Thymus (tissue), 11 donors: ENCODE results near the gene RANBP3. TPM values are rescaled to one million over a fixed set of nuclear protein-coding genes. Genes with fewer than 3 reads are reported as not detected.
"Not testable (repeated sequence)": the region's sequence is repeated elsewhere in the genome, so short reads cannot be mapped to it uniquely, and the experiment has no call there.

Source experiments
- DNase-seq, 9 donors: peaks; one replicate each; pipeline ENCODE4 v3.0.0-alpha.2; 2013; ENCODE audit warnings: low spot score in 9 of 9, low read depth in 6 of 9, missing footprints in 1 of 9
- H3K27ac ChIP-seq, 2 donors: one replicate each; pipeline ENCODE4 v1.5.1; 2013; ENCODE audit warnings: control low read depth in 1 of 2, low read depth in 1 of 2, low read length in 1 of 2, mild to moderate bottlenecking in 1 of 2, moderate library complexity in 1 of 2
- H3K27me3 ChIP-seq, 2 donors: one replicate each; pipeline ENCODE4 v1.5.1; 2013; ENCODE audit warnings: low read length in 1 of 2; ENCODE audit not compliant: control insufficient read depth in 2 of 2, insufficient read depth in 1 of 2
- H3K36me3 ChIP-seq, 2 donors: one replicate each; pipeline ENCODE4 v1.5.1; 2013; ENCODE audit warnings: low read length in 1 of 2, mild to moderate bottlenecking in 1 of 2, moderate library complexity in 1 of 2; ENCODE audit not compliant: control insufficient read depth in 2 of 2, insufficient read depth in 2 of 2
- H3K4me1 ChIP-seq, 2 donors: one replicate each; pipeline ENCODE4 v1.5.1; 2013; ENCODE audit warnings: low read length in 2 of 2; ENCODE audit not compliant: control insufficient read depth in 2 of 2, insufficient read depth in 2 of 2
- H3K4me3 ChIP-seq, 2 donors: one replicate each; pipeline ENCODE4 v1.5.1; 2013; ENCODE audit warnings: low read length in 2 of 2, control low read depth in 1 of 2, mild to moderate bottlenecking in 1 of 2
- H3K9me3 ChIP-seq, 2 donors: one replicate each; pipeline ENCODE4 v1.5.1; 2013; ENCODE audit warnings: low read length in 1 of 2, mild to moderate bottlenecking in 1 of 2; ENCODE audit not compliant: control insufficient read depth in 2 of 2, insufficient read depth in 1 of 2
- WGBS: extraction: QIAGEN DNeasy Blood & Tissue Kit; methylation state at CpG from one replicate; pipeline ENCODE4 v1.1.7; 2013; 5-methylcytosine and 5-hydroxymethylcytosine counted together
- polyA plus RNA-seq: library from polyadenylated mRNA; stranded (reverse); fragments of 200-250 nt; gene quantifications from one replicate; pipeline ENCODE4 v1.2.3, GENCODE V29; 2013
- total RNA-seq: library from RNA; stranded (reverse); fragments of 120-200 nt; gene quantifications from one replicate; pipeline ENCODE4 v1.2.4, GENCODE V29; 2013
- donor health status: healthy.

The RANBP3 gene
- total and polyA plus RNA-seq, 2 donors: 36.7 to 39.0 TPM

- H3K4me1 ChIP-seq, DNase-seq, H3K4me3 ChIP-seq, H3K36me3 ChIP-seq, H3K9me3 ChIP-seq: not testable (repeated sequence)
- Histone ChIP-seq H3K27ac (peak overlapping the region in 1 of 2 donors; percentile 2), H3K27me3 (peaks cover 2 to 45% of the 10 kb centered on the region in 2 donors)
- 90% methylated on average over 13 of the region's 13 CpGs for WGBS
Observed at GRCh38 chr19:5883157-5883873, 94.6 kb downstream of the RANBP3 start.

GRCh38 chr19:5882421-5882968, 95.4 kb downstream of the RANBP3 start:
- Histone ChIP-seq H3K27me3 (peaks cover 2 to 52% of the 10 kb centered on the region in 2 donors), H3K9me3 (no peaks in the 10 kb centered on the region), H3K27ac (peak overlapping the region; percentile 10 to 16), H3K4me1 (peaks cover 0 to 7% of the 10 kb centered on the region in 2 donors), H3K4me3 (no peak overlapping the region), H3K36me3 (no peaks in the 10 kb centered on the region)
- DNase-seq: no peak
- 76% methylated on average over 9 of the region's 9 CpGs for WGBS

- H3K27ac ChIP-seq: peak overlapping the region; percentile 10 to 16
Observed at GRCh38 chr19:5881543-5882299, 96.2 kb downstream of the RANBP3 start.

GRCh38 chr19:5880604-5881078, 97.3 kb downstream of the RANBP3 start:
- Histone ChIP-seq H3K36me3 (no peaks in the 10 kb centered on the region), H3K4me3 (no peak overlapping the region), H3K27ac (peak overlapping the region in 1 of 2 donors; percentile 70), H3K27me3 (peaks cover 2 to 55% of the 10 kb centered on the region in 2 donors), H3K9me3 (no peaks in the 10 kb centered on the region), H3K4me1 (peaks cover 0 to 7% of the 10 kb centered on the region in 2 donors)
- 23% methylated on average over 15 of the region's 15 CpGs for WGBS
- no peak for DNase-seq

More at GRCh38 chr19:5881543-5882299, 96.2 kb downstream of the RANBP3 start:
- WGBS: 68% methylated on average over 19 of the region's 19 CpGs
- DNase-seq: no peak
- peaks cover 0 to 7% of the 10 kb centered on the region in 2 donors for H3K4me1 ChIP-seq
- H3K4me3 ChIP-seq: no peak overlapping the region
- no peaks in the 10 kb centered on the region for H3K36me3 ChIP-seq
- H3K27me3 ChIP-seq: peaks cover 2 to 53% of the 10 kb centered on the region in 2 donors
- no peaks in the 10 kb centered on the region for H3K9me3 ChIP-seq

- 55% methylated on average over 6 of the region's 6 CpGs for WGBS
- Histone ChIP-seq H3K4me1 (peaks cover 0 to 7% of the 10 kb centered on the region in 2 donors), H3K9me3 (no peaks in the 10 kb centered on the region), H3K4me3 (no peak overlapping the region), H3K36me3 (no peaks in the 10 kb centered on the region), H3K27me3 (peaks cover 2 to 55% of the 10 kb centered on the region in 2 donors), H3K27ac (no peak overlapping the region)
- DNase-seq: no peak
Observed at GRCh38 chr19:5880196-5880595, 97.7 kb downstream of the RANBP3 start.

GRCh38 chr19:5877882-5878281, 100.1 kb downstream of the RANBP3 start:
- H3K9me3 ChIP-seq: no peaks in the 10 kb centered on the region
- H3K4me1 ChIP-seq: peaks cover 0 to 7% of the 10 kb centered on the region in 2 donors
- no peak overlapping the region for H3K4me3 ChIP-seq
- no peak for DNase-seq
- WGBS: 86% methylated on average over 9 of the region's 9 CpGs
- peaks cover 2 to 53% of the 10 kb centered on the region in 2 donors for H3K27me3 ChIP-seq
- H3K36me3 ChIP-seq: no peaks in the 10 kb centered on the region
- H3K27ac ChIP-seq: peak overlapping the region in 1 of 2 donors; percentile 52

DNA sequence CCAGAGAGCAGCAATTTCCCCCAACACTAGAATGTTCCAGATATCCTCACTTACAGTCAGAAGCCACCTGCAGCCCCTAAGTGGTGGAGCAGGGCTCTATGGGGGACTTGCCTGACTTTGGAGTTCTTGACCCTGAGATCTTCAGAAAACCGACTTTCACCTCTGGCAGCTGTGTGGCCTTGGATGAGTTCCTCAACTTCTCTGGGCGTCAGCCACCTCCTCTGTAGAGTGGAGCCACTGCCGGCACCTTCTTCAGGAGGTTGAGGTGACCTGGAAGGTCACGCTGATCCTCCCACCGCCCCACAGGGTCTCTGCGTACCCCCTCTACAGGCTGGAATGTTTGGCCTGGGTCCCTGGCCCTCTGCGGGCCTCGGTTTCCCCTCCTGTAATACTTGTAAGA, 100.5 kb downstream of the RANBP3 start:
- Histone ChIP-seq H3K27me3 (peaks cover 2 to 50% of the 10 kb centered on the region in 2 donors), H3K4me3 (no peak overlapping the region), H3K27ac (peak overlapping the region in 1 of 2 donors; percentile 52), H3K36me3 (no peaks in the 10 kb centered on the region), H3K9me3 (no peaks in the 10 kb centered on the region), H3K4me1 (peaks cover 0 to 7% of the 10 kb centered on the region in 2 donors)
- WGBS: 92% methylated on average over 8 of the region's 8 CpGs
- no peak for DNase-seq

DNA sequence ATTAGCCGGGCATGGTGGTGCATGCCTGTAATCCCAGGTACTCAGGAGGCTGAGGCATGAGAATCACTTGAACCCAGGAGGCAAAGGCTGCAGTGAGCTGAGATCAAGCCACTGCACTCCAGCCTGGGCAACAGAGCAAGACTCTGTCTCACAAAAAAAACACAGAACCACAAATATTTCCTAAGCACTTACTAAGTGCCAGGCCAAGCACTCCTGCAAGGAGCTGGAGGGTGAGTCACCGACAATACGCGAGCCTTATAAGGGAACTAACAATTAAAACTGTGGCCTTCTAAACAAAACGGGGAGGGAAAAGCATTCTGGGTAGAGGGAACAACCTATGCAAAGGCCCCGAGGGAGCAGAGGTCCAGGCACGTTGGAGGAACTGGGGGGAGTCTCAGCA, 103.4 kb downstream of the RANBP3 start:
- WGBS: 88% methylated on average over 7 of the region's 7 CpGs
- not testable (repeated sequence) for H3K27ac ChIP-seq, DNase-seq

More for the DNA sequence above, 103.4 kb downstream of the RANBP3 start:
- H3K4me3 ChIP-seq, H3K36me3 ChIP-seq, H3K4me1 ChIP-seq, H3K9me3 ChIP-seq: not testable (repeated sequence)
- H3K27me3 ChIP-seq: peaks cover 0 to 22% of the 10 kb centered on the region in 2 donors
